GM19099 (cell line): Measurements from ENCODE around the gene HDAC1.

Experiments used
- POLR2A ChIP-seq: IDR thresholded peaks from 3 replicates; pipeline ENCODE4 v1.6.1; 2011; ENCODE audit warnings: low read depth; ENCODE audit not compliant: insufficient read length; ENCODE audit errors: extremely low read depth

Gene HDAC1

GRCh38 chr1:32269744-32270143 lies 22.1 kb upstream of the HDAC1 start:
- TF ChIP-seq POLR2A: no peak

- no peak for TF ChIP-seq POLR2A
Observed at GRCh38 chr1:32272557-32273390, 19.1 kb upstream of the HDAC1 start.

GRCh38 chr1:32273391-32274208 lies 18.3 kb upstream of the HDAC1 start:
- TF ChIP-seq POLR2A: no peak

- TF ChIP-seq POLR2A: no peak
Observed at GRCh38 chr1:32274646-32275340, 17.1 kb upstream of the HDAC1 start.

GRCh38 chr1:32275424-32275823 lies 16.5 kb upstream of the HDAC1 start:
- no peak for TF ChIP-seq POLR2A

GRCh38 chr1:32276032-32276782 lies 15.7 kb upstream of the HDAC1 start:
- TF ChIP-seq POLR2A: no peak

GRCh38 chr1:32285658-32286057 lies 6.2 kb upstream of the HDAC1 start:
- no peak for TF ChIP-seq POLR2A

GRCh38 chr1:32286763-32287162 lies 5.1 kb upstream of the HDAC1 start:
- TF ChIP-seq POLR2A: no peak

GRCh38 chr1:32289256-32289655 lies 2.6 kb upstream of the HDAC1 start:
- TF ChIP-seq POLR2A: no peak

GRCh38 chr1:32291145-32291707 lies 657 bp upstream of the HDAC1 start:
- TF ChIP-seq POLR2A: no peak

- TF ChIP-seq POLR2A: no peak
Observed at GRCh38 chr1:32299327-32299726, 7.4 kb downstream of the HDAC1 start.

GRCh38 chr1:32303358-32303757 lies 11.5 kb downstream of the HDAC1 start:
- TF ChIP-seq POLR2A: no peak

- TF ChIP-seq POLR2A: no peak
Observed at GRCh38 chr1:32303997-32304622, 12.2 kb downstream of the HDAC1 start.

GRCh38 chr1:32305310-32305709 lies 13.4 kb downstream of the HDAC1 start:
- no peak for TF ChIP-seq POLR2A
